Muscle of leg (tissue), 11 donors: ENCODE measurements around the gene SLC8A1. TPM values are rescaled to one million over a fixed set of nuclear protein-coding genes. Genes with fewer than 3 reads are reported as not detected.

Experiments used
- DNase-seq: peaks from one replicate; pipeline ENCODE4 v3.0.0; 2013
- H3K27ac ChIP-seq: one replicate; pipeline ENCODE4 v1.5.1; 2013; ENCODE audit warnings: mild to moderate bottlenecking, low read length, control low read depth
- H3K27me3 ChIP-seq: one replicate; pipeline ENCODE4 v1.6.1; 2013; ENCODE audit warnings: low read length; ENCODE audit not compliant: control insufficient read depth, insufficient read depth
- H3K36me3 ChIP-seq: one replicate; pipeline ENCODE4 v1.6.1; 2013; ENCODE audit warnings: low read length; ENCODE audit not compliant: control insufficient read depth, insufficient read depth
- H3K4me1 ChIP-seq: one replicate; pipeline ENCODE4 v1.6.1; 2013; ENCODE audit warnings: low read length; ENCODE audit not compliant: control insufficient read depth, insufficient read depth
- H3K4me3 ChIP-seq: one replicate; pipeline ENCODE4 v1.5.1; 2013; ENCODE audit warnings: low read length, control low read depth
- H3K9me3 ChIP-seq: replicated peaks from 2 replicates; pipeline ENCODE4 v1.6.1; 2013; ENCODE audit warnings: low read depth, low read length; ENCODE audit not compliant: control insufficient read depth
- WGBS: methylation state at CpG from one replicate; pipeline ENCODE4 v1.1.5; 2013; ENCODE audit warnings: missing lambda C conversion rate; ENCODE audit not compliant: insufficient coverage; 5-methylcytosine and 5-hydroxymethylcytosine counted together
- polyA plus RNA-seq, 8 donors: library from polyadenylated mRNA; unstranded; fragments of 120-200 nt; gene quantifications; one replicate each; pipeline versions ENCODE4 v1.2.1 to v1.2.3, GENCODE V29; 2013; ENCODE audit warnings: inconsistent platforms in 1 of 8, low replicate concordance in 1 of 8; ENCODE audit not compliant: insufficient read length in 8 of 8, insufficient read depth in 1 of 8
- total RNA-seq: library from RNA; stranded (reverse); fragments of 120-200 nt; gene quantifications from one replicate; pipeline ENCODE4 v1.2.4, GENCODE V29; 2013

Gene SLC8A1
- total and polyA plus RNA-seq, 9 donors: 4.9 to 36.8 (median 8.9) TPM

GRCh38 chr2:40213619-40214018 lies 238.3 kb downstream of the SLC8A1 start:
- Histone ChIP-seq H3K27me3 (no peaks in the 10 kb centered on the region), H3K36me3 (no peaks in the 10 kb centered on the region), H3K4me3 (no peak overlapping the region), H3K27ac (no peak overlapping the region), H3K9me3 (no peaks in the 10 kb centered on the region), H3K4me1 (peaks cover 7% of the 10 kb centered on the region)
- no CpG with 5 or more reads among the region's 3 CpGs for WGBS
- DNase-seq: peak; percentile 69

DNA sequence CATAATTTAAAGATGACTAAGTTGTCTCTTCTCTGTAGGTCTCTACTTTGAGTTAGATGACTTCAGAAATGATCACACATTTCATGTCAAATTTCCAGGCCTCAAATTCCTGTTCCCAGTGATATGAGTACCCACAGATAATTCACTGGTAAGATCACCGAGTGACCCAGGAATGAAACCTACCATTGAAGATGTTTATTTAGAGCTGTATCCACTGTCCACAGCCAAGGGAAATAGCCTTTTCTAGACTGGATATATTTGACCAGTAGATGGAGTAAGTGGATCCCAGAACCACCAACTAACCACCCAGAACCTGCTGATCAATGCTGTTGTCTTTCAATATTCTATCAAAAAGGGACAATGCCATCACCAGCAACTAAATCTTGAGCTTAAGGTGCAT lies 238.8 kb downstream of the SLC8A1 start:
- no peaks in the 10 kb centered on the region for H3K9me3 ChIP-seq
- no peak overlapping the region for H3K4me3 ChIP-seq
- peak; percentile 36 for DNase-seq
- WGBS: no CpG with 5 or more reads among the region's 1 CpG
- no peaks in the 10 kb centered on the region for H3K27me3 ChIP-seq
- peaks cover 7% of the 10 kb centered on the region for H3K4me1 ChIP-seq
- no peak overlapping the region for H3K27ac ChIP-seq
- H3K36me3 ChIP-seq: no peaks in the 10 kb centered on the region

DNA sequence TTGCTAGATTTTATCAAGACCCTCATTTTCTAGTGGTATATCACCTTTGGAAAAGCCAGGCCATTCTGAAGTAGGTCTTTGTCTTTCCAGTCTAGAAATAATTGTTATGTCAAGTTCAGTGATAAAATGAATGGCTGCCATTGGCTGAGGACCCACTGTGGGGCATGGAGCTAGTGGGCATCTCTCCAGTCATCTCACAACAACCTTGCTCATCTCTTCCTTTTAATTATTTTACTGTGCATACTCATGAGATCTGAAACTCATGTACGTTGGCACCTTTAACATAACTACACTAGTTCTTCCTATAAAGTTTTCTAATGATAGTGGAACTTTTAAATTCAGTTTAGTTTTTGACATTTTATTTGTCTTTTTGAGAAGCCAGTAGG lies 240.9 kb downstream of the SLC8A1 start:
- WGBS: no CpG with 5 or more reads among the region's 1 CpG

DNA sequence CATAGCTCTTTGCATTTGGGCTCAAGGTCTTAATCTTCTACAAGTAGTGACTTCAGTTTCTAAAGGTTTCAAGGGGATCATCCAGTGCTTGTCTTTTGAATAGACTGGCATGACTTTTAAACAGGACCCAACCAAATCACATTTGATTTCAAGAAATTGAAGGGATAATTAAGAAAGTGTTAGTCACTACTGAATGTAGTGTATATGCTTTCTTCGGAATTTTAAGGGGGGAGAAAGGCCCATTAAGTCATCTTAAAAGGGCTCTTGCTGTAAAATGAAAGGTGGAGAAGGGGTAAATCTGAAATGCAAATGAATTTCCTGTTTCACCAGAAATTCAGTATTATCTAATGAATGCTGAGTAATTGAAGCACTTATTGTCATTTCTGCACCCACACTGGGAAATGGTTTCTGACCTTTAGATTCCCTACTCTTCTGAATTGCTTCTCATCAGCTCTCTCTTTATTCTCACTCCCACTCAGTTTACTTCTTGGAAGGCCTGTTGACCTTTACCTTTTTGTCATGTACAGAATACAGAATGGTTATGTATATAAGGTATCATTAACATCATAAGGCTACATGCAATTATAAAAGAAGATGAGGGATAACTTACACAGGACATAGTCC lies 241.4 kb downstream of the SLC8A1 start:
- Histone ChIP-seq H3K4me1 (peaks cover 7% of the 10 kb centered on the region), H3K27ac (no peak overlapping the region), H3K27me3 (no peaks in the 10 kb centered on the region), H3K36me3 (no peaks in the 10 kb centered on the region), H3K4me3 (no peak overlapping the region), H3K9me3 (no peaks in the 10 kb centered on the region)
- no peak for DNase-seq
- WGBS: no CpG with 5 or more reads among the region's 1 CpG

More for the DNA sequence above, 240.9 kb downstream of the SLC8A1 start:
- DNase-seq: no peak
- Histone ChIP-seq H3K4me3 (no peak overlapping the region), H3K9me3 (no peaks in the 10 kb centered on the region), H3K4me1 (peaks cover 7% of the 10 kb centered on the region), H3K27me3 (no peaks in the 10 kb centered on the region), H3K36me3 (no peaks in the 10 kb centered on the region), H3K27ac (no peak overlapping the region)

DNA sequence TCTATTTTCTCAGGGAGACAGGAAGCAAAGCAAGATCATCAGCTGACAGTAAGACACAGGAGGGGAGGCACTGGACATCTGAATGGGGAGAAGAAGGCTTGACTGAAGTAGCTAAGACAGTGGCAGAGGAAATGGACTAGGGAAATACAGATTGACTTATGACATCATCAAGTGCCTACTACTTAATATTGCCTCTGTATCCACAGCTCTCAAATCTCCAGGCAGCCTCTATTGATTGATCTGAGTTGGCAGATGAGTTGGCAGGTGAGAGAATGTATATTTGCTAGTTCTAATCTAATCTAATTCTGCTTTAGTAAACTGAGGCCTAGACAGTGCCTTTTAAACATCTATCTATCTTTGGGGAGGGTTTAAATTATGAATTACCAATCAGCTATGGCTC lies 242.1 kb downstream of the SLC8A1 start:
- Histone ChIP-seq H3K27ac (no peak overlapping the region), H3K9me3 (no peaks in the 10 kb centered on the region), H3K4me3 (no peak overlapping the region), H3K4me1 (peaks cover 7% of the 10 kb centered on the region), H3K36me3 (no peaks in the 10 kb centered on the region), H3K27me3 (no peaks in the 10 kb centered on the region)
- no peak for DNase-seq

DNA sequence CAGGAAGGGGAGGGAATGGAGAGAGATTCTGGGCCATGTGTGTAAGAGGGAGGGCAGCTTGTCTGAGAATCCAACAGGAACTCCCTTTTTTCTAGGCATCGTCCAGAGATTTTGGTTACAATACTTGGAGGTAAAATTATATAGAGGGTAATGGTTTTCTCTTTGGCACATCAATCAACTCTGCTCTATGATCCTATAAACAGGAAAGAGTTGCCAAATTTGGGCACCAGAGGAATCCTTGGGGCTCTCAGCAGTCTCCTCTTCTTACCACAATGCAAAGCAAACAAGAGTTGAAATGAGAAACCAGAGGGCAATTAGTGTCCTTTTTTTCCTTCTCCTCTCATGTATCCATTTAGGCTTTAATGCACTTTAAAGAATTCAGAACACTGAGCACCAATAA lies 243.4 kb downstream of the SLC8A1 start:
- Histone ChIP-seq H3K27ac (no peak overlapping the region), H3K4me1 (peaks cover 3% of the 10 kb centered on the region), H3K9me3 (no peaks in the 10 kb centered on the region), H3K4me3 (no peak overlapping the region), H3K36me3 (no peaks in the 10 kb centered on the region), H3K27me3 (no peaks in the 10 kb centered on the region)
- DNase-seq: no peak
- WGBS: no CpG with 5 or more reads among the region's 1 CpG

- Histone ChIP-seq H3K9me3 (no peaks in the 10 kb centered on the region), H3K27ac (no peak overlapping the region), H3K27me3 (no peaks in the 10 kb centered on the region), H3K36me3 (no peaks in the 10 kb centered on the region), H3K4me1 (no peaks in the 10 kb centered on the region), H3K4me3 (no peak overlapping the region)
- 92% methylated on average over 2 of the region's 4 CpGs for WGBS
- DNase-seq: no peak
Measured at GRCh38 chr2:40204268-40204667, 247.6 kb downstream of the SLC8A1 start.

DNA sequence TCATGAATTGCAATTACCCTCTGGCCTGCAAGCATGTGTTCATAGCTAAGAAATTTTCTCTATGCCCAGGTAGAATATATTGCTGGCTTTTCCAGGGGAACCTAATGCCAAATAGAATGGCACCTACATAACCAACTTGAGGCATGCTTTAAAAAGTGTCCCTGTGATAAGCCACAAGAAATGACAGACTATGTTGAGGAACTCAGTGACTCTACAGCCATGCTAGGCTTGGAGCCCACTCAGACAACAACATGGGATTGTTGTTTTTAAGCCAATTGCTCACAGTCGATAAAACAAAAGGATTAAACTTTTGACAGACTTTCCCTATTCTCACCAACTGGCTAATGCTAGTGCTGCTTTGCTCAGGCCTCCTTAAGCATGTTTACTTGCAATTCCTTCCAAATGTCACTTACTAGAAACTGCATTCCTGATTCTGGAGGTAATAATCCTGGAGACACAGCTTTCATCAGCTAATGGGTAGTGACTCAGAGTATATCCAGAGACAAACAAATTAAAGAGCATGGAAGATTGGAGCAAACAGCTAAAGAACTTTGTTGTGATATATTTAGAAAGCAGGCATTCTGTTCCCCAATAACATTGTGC lies 249.0 kb downstream of the SLC8A1 start:
- WGBS: 44% methylated on average over 1 of the region's 1 CpG
- Histone ChIP-seq H3K27me3 (no peaks in the 10 kb centered on the region), H3K36me3 (no peaks in the 10 kb centered on the region), H3K27ac (no peak overlapping the region), H3K9me3 (no peaks in the 10 kb centered on the region), H3K4me1 (no peaks in the 10 kb centered on the region), H3K4me3 (no peak overlapping the region)
- DNase-seq: peak; percentile 30

- H3K4me3 ChIP-seq: no peak overlapping the region
- H3K27me3 ChIP-seq: no peaks in the 10 kb centered on the region
- no peaks in the 10 kb centered on the region for H3K36me3 ChIP-seq
- peaks cover 6% of the 10 kb centered on the region for H3K4me1 ChIP-seq
- DNase-seq: no peak
- H3K27ac ChIP-seq: no peak overlapping the region
- H3K9me3 ChIP-seq: no peaks in the 10 kb centered on the region
Measured at GRCh38 chr2:40201425-40201824, 250.5 kb downstream of the SLC8A1 start.

- DNase-seq: peak; percentile 57
- H3K9me3 ChIP-seq: no peaks in the 10 kb centered on the region
- peaks cover 6% of the 10 kb centered on the region for H3K4me1 ChIP-seq
- WGBS: no CpG with 5 or more reads among the region's 2 CpGs
- no peak overlapping the region for H3K4me3 ChIP-seq
- no peaks in the 10 kb centered on the region for H3K36me3 ChIP-seq
- H3K27ac ChIP-seq: no peak overlapping the region
- H3K27me3 ChIP-seq: no peaks in the 10 kb centered on the region
Measured at GRCh38 chr2:40200366-40200915, 251.4 kb downstream of the SLC8A1 start.
